GM23338 (cell line): Measurements from ENCODE around the gene CHST11. TPM values are rescaled to one million over a fixed set of nuclear protein-coding genes. Genes with fewer than 3 reads are reported as not detected.

ENCODE experiments used
- ATAC-seq: fragments of 200-7000 bp; cut with Tn5 transposase; 3 replicates; pipeline ENCODE4 v1.9.1; 2020
- DNase-seq: peaks from one replicate; pipeline ENCODE4 v3.0.0-alpha.2; 2015; ENCODE audit warnings: low spot score
- H2AFZ ChIP-seq: fragments of 200-600 bp; sonication (generic); 2 replicates; pipeline ENCODE4 v1.8.0; 2016; ENCODE audit warnings: antibody characterized with exemption, mild to moderate bottlenecking, moderate library complexity
- H3F3A ChIP-seq: fragments of 200-600 bp; sonication (generic); replicated peaks from 2 replicates; pipeline ENCODE4 v1.8.0; 2017; ENCODE audit warnings: antibody characterized with exemption, mixed run types, low read depth
- H3K27ac ChIP-seq: fragments of 200-600 bp; sonication (generic); 2 replicates; pipeline ENCODE4 v1.6.1; 2016; ENCODE audit warnings: low read depth
- H3K27me3 ChIP-seq: fragments of 200-600 bp; sonication (generic); 2 replicates; pipeline ENCODE4 v1.8.0; 2016; ENCODE audit warnings: mild to moderate bottlenecking, mixed run types, moderate library complexity; ENCODE audit not compliant: insufficient read depth
- H3K36me3 ChIP-seq: fragments of 200-600 bp; sonication (generic); 2 replicates; pipeline ENCODE4 v1.8.0; 2016; ENCODE audit warnings: mild to moderate bottlenecking; ENCODE audit not compliant: insufficient read depth
- H3K4me1 ChIP-seq: fragments of 200-600 bp; sonication (generic); 2 replicates; pipeline ENCODE4 v1.8.0; 2016; ENCODE audit warnings: mild to moderate bottlenecking, moderate library complexity; ENCODE audit not compliant: insufficient read depth
- H3K4me2 ChIP-seq: fragments of 200-600 bp; sonication (generic); 2 replicates; pipeline ENCODE4 v1.7.1; 2017; ENCODE audit warnings: mixed run types
- H3K4me3 ChIP-seq: fragments of 200-600 bp; sonication (generic); 2 replicates; pipeline ENCODE4 v1.6.1; 2016; ENCODE audit warnings: mixed run types
- H3K79me2 ChIP-seq: fragments of 200-600 bp; sonication (generic); replicated peaks from 2 replicates; pipeline ENCODE4 v1.8.0; 2017; ENCODE audit warnings: mild to moderate bottlenecking; ENCODE audit not compliant: insufficient read depth
- H3K9me2 ChIP-seq: fragments of 200-600 bp; sonication (generic); 2 replicates; pipeline ENCODE4 v1.8.0; 2017; ENCODE audit not compliant: insufficient read depth
- H4K20me1 ChIP-seq: fragments of 200-600 bp; sonication (generic); replicated peaks from 2 replicates; pipeline ENCODE4 v1.8.0; 2017; ENCODE audit warnings: mild to moderate bottlenecking; ENCODE audit not compliant: insufficient read depth
- H3K27ac Mint-ChIP-seq: 2 replicates; pipeline ENCODE4 v1.8.0; 2020; ENCODE audit warnings: inconsistent platforms, mild to moderate bottlenecking, moderate library complexity, mixed read lengths
- H3K27me3 Mint-ChIP-seq: 3 replicates; pipeline ENCODE4 v1.8.0; 2022; ENCODE audit warnings: low read depth, mild to moderate bottlenecking, moderate library complexity, mixed read lengths, inconsistent platforms; ENCODE audit not compliant: insufficient read depth, poor library complexity
- H3K36me3 Mint-ChIP-seq: 3 replicates; pipeline ENCODE4 v1.8.0; 2021; ENCODE audit warnings: low read depth, mild to moderate bottlenecking, inconsistent platforms, moderate library complexity, mixed read lengths
- H3K4me1 Mint-ChIP-seq: 3 replicates; pipeline ENCODE4 v1.8.0; 2020; ENCODE audit warnings: mild to moderate bottlenecking, inconsistent platforms, mixed read lengths
- H3K4me3 Mint-ChIP-seq: 3 replicates; pipeline ENCODE4 v1.8.0; 2021; ENCODE audit warnings: moderate library complexity, mild to moderate bottlenecking, inconsistent platforms, mixed read lengths
- H3K9me3 Mint-ChIP-seq: 3 replicates; pipeline ENCODE4 v1.8.0; 2020; ENCODE audit warnings: moderate library complexity, mild to moderate bottlenecking, inconsistent platforms, mixed read lengths
- CREB1 ChIP-seq: fragments of 250-450 bp; sonication (Bioruptor Pico); IDR thresholded peaks from 2 replicates; pipeline ENCODE4 v1.5.0; 2020; ENCODE audit warnings: low read depth, mild to moderate bottlenecking, moderate library complexity
- EZH2 ChIP-seq: fragments of 200-600 bp; sonication (generic); IDR thresholded peaks from one replicate; pipeline ENCODE4 v1.8.0; 2017; ENCODE audit warnings: antibody characterized with exemption, mild to moderate bottlenecking, low read depth; ENCODE audit not compliant: unreplicated experiment
- EZH2phosphoT487 ChIP-seq: fragments of 200-600 bp; sonication (generic); IDR thresholded peaks from one replicate; pipeline ENCODE4 v1.8.1; 2018; ENCODE audit warnings: antibody characterized with exemption; ENCODE audit not compliant: unreplicated experiment
- JUNB ChIP-seq: IDR thresholded peaks from one replicate; pipeline ENCODE4 v1.6.1; 2016; ENCODE audit warnings: antibody characterized with exemption; ENCODE audit not compliant: unreplicated experiment
- NANOG ChIP-seq: IDR thresholded peaks from 2 replicates; pipeline ENCODE4 v1.6.1; 2016; ENCODE audit warnings: antibody characterized with exemption, borderline replicate concordance
- POLR2AphosphoS5 ChIP-seq: IDR thresholded peaks from 2 replicates; pipeline ENCODE4 v1.6.1; 2016; ENCODE audit warnings: antibody characterized with exemption, low read depth
- STAT1 ChIP-seq: IDR thresholded peaks from one replicate; pipeline ENCODE4 v1.6.1; 2016; ENCODE audit warnings: antibody characterized with exemption; ENCODE audit not compliant: unreplicated experiment
- ZNF114 ChIP-seq: fragments of 250-450 bp; sonication (Bioruptor Pico); IDR thresholded peaks from 2 replicates; pipeline ENCODE4 v1.5.0; 2020; ENCODE audit warnings: mild to moderate bottlenecking, moderate library complexity
- ZNF331 ChIP-seq: fragments of 250-450 bp; sonication (Bioruptor Pico); IDR thresholded peaks from 2 replicates; pipeline ENCODE4 v1.5.0; 2020; ENCODE audit warnings: low read depth, mild to moderate bottlenecking, moderate library complexity
- polyA plus RNA-seq: library from polyadenylated mRNA; unstranded; fragments of >200 nt; fragmentation: Nextera tagmentation; extraction: Ambion mirVana; gene quantifications from 2 replicates; pipeline ENCODE4 v1.2.1, GENCODE V29; 2016
- total RNA-seq: library from RNA; depleted of rRNA; stranded (reverse); fragments of >200 nt; shearing (Covaris generic); gene quantifications from 2 replicates; pipeline ENCODE4 v1.2.3, GENCODE V29; 2014
- TF ChIP-seq, protein P1 (sequence below): fragments of 250-450 bp; sonication (Bioruptor Pico); IDR thresholded peaks from 2 replicates; pipeline ENCODE4 v1.5.0; 2020; ENCODE audit warnings: mild to moderate bottlenecking, moderate library complexity
- TF ChIP-seq, protein P2 (sequence below): IDR thresholded peaks from one replicate; pipeline ENCODE4 v1.6.1; 2018; ENCODE audit warnings: antibody characterized with exemption; ENCODE audit not compliant: unreplicated experiment
- TF ChIP-seq, protein P3 (sequence below), 2 experiments: fragments of 200-600 bp in 1 of 2; sonication (generic) in 1 of 2; conservative IDR thresholded peaks; 2 replicates each; pipeline versions ENCODE4 v1.5.1 to v1.6.1; 2016 to 2017; ENCODE audit warnings: antibody characterized with exemption in 2 of 2, low read depth in 2 of 2, mild to moderate bottlenecking in 2 of 2, moderate library complexity in 1 of 2
- TF ChIP-seq, protein P4 (sequence below): IDR thresholded peaks from 2 replicates; pipeline ENCODE4 v1.6.1; 2016; ENCODE audit warnings: antibody characterized with exemption

The CHST11 gene
- total and polyA plus RNA-seq, 2 experiments from 2014 or later = 7.7 to 25.7 TPM

DNA sequence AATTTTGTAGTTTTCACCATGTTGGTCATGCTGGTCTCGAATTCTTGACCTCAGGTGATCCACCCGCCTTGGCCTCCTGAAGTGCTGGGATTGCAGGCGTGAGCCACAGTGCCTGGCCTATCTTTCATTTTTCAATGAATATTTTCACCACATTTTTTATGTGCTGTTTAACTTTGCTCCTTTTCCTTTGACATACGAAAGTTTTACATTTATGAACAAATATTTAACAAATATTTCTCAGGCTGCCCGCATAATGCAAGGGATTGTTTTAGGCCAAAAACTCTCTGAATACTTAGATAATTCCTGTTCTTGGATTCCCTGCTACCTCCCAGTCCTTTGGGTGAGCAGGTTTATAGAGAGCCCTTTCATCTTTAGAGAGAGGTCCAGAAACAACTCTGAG is 8.7 kb upstream of the CHST11 start (continued):
- TF ChIP-seq EZH2phosphoT487 (no peak), POLR2AphosphoS5 (no peak), ZNF331 (no peak), JUNB (no peak), CREB1 (no peak), STAT1 (no peak), ZNF114 (no peak), EZH2 (no peak)

DNA sequence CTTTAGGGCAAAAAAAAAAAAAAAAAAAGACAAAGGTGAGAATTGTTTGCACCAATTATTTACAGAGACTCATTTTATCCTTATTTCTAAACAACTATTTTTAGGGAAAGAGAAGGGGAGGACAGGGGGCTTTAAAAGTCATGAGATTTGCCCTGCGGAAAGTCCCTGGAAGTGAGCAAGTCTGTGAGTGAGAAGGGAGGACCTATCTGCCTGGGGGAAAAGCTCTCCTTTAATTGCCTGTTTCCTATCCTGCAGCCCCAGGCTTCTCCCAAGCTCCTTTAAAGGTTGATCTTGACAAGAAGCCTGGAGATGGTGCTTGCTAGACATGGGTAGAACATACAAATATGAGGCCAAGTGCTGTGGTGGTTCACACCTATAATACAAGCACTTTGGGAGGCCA is 8.3 kb upstream of the CHST11 start:
- Histone ChIP-seq H3F3A (no peaks in the 10 kb centered on the region), H3K27ac (no peak overlapping the region), H3K27me3 (no peaks in the 10 kb centered on the region), H3K4me2 (no peak overlapping the region), H3K9me2 (no peaks in the 10 kb centered on the region), H3K4me3 (no peak overlapping the region), H3K79me2 (no peaks in the 10 kb centered on the region), H4K20me1 (no peaks in the 10 kb centered on the region), H3K4me1 (peaks cover 5% of the 10 kb centered on the region; the same call in 1 of the 2 replicates), H2AFZ (no peak overlapping the region), H3K36me3 (no peaks in the 10 kb centered on the region)
- H3K36me3 Mint-ChIP-seq = no peaks in the 10 kb centered on the region
- ATAC-seq = no peak
- no peak for DNase-seq
- TF ChIP-seq, protein P1, sequence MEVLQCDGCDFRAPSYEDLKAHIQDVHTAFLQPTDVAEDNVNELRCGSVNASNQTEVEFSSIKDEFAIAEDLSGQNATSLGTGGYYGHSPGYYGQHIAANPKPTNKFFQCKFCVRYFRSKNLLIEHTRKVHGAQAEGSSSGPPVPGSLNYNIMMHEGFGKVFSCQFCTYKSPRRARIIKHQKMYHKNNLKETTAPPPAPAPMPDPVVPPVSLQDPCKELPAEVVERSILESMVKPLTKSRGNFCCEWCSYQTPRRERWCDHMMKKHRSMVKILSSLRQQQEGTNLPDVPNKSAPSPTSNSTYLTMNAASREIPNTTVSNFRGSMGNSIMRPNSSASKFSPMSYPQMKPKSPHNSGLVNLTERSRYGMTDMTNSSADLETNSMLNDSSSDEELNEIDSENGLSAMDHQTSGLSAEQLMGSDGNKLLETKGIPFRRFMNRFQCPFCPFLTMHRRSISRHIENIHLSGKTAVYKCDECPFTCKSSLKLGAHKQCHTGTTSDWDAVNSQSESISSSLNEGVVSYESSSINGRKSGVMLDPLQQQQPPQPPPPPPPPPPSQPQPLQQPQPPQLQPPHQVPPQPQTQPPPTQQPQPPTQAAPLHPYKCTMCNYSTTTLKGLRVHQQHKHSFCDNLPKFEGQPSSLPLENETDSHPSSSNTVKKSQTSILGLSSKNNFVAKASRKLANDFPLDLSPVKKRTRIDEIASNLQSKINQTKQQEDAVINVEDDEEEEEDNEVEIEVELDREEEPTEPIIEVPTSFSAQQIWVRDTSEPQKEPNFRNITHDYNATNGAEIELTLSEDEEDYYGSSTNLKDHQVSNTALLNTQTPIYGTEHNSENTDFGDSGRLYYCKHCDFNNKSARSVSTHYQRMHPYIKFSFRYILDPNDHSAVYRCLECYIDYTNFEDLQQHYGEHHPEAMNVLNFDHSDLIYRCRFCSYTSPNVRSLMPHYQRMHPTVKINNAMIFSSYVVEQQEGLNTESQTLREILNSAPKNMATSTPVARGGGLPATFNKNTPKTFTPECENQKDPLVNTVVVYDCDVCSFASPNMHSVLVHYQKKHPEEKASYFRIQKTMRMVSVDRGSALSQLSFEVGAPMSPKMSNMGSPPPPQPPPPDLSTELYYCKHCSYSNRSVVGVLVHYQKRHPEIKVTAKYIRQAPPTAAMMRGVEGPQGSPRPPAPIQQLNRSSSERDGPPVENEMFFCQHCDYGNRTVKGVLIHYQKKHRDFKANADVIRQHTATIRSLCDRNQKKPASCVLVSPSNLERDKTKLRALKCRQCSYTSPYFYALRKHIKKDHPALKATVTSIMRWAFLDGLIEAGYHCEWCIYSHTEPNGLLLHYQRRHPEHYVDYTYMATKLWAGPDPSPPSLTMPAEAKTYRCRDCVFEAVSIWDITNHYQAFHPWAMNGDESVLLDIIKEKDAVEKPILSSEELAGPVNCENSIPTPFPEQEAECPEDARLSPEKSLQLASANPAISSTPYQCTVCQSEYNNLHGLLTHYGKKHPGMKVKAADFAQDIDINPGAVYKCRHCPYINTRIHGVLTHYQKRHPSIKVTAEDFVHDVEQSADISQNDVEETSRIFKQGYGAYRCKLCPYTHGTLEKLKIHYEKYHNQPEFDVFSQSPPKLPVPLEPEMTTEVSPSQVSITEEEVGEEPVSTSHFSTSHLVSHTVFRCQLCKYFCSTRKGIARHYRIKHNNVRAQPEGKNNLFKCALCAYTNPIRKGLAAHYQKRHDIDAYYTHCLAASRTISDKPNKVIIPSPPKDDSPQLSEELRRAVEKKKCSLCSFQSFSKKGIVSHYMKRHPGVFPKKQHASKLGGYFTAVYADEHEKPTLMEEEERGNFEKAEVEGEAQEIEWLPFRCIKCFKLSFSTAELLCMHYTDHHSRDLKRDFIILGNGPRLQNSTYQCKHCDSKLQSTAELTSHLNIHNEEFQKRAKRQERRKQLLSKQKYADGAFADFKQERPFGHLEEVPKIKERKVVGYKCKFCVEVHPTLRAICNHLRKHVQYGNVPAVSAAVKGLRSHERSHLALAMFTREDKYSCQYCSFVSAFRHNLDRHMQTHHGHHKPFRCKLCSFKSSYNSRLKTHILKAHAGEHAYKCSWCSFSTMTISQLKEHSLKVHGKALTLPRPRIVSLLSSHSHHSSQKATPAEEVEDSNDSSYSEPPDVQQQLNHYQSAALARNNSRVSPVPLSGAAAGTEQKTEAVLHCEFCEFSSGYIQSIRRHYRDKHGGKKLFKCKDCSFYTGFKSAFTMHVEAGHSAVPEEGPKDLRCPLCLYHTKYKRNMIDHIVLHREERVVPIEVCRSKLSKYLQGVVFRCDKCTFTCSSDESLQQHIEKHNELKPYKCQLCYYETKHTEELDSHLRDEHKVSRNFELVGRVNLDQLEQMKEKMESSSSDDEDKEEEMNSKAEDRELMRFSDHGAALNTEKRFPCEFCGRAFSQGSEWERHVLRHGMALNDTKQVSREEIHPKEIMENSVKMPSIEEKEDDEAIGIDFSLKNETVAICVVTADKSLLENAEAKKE (CRISPR knock-in tag) = no peak
- no peak for TF ChIP-seq NANOG
- no peak for TF ChIP-seq ZNF114
- no peak for TF ChIP-seq STAT1
- TF ChIP-seq EZH2 = no peak
- no peak for TF ChIP-seq EZH2phosphoT487
- TF ChIP-seq, protein P2, sequence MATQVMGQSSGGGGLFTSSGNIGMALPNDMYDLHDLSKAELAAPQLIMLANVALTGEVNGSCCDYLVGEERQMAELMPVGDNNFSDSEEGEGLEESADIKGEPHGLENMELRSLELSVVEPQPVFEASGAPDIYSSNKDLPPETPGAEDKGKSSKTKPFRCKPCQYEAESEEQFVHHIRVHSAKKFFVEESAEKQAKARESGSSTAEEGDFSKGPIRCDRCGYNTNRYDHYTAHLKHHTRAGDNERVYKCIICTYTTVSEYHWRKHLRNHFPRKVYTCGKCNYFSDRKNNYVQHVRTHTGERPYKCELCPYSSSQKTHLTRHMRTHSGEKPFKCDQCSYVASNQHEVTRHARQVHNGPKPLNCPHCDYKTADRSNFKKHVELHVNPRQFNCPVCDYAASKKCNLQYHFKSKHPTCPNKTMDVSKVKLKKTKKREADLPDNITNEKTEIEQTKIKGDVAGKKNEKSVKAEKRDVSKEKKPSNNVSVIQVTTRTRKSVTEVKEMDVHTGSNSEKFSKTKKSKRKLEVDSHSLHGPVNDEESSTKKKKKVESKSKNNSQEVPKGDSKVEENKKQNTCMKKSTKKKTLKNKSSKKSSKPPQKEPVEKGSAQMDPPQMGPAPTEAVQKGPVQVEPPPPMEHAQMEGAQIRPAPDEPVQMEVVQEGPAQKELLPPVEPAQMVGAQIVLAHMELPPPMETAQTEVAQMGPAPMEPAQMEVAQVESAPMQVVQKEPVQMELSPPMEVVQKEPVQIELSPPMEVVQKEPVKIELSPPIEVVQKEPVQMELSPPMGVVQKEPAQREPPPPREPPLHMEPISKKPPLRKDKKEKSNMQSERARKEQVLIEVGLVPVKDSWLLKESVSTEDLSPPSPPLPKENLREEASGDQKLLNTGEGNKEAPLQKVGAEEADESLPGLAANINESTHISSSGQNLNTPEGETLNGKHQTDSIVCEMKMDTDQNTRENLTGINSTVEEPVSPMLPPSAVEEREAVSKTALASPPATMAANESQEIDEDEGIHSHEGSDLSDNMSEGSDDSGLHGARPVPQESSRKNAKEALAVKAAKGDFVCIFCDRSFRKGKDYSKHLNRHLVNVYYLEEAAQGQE = no peak
- TF ChIP-seq CREB1 = no peak
- no peak for TF ChIP-seq ZNF331
- TF ChIP-seq POLR2AphosphoS5 = no peak
- TF ChIP-seq, protein P3, sequence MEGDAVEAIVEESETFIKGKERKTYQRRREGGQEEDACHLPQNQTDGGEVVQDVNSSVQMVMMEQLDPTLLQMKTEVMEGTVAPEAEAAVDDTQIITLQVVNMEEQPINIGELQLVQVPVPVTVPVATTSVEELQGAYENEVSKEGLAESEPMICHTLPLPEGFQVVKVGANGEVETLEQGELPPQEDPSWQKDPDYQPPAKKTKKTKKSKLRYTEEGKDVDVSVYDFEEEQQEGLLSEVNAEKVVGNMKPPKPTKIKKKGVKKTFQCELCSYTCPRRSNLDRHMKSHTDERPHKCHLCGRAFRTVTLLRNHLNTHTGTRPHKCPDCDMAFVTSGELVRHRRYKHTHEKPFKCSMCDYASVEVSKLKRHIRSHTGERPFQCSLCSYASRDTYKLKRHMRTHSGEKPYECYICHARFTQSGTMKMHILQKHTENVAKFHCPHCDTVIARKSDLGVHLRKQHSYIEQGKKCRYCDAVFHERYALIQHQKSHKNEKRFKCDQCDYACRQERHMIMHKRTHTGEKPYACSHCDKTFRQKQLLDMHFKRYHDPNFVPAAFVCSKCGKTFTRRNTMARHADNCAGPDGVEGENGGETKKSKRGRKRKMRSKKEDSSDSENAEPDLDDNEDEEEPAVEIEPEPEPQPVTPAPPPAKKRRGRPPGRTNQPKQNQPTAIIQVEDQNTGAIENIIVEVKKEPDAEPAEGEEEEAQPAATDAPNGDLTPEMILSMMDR (conservative IDR thresholded peaks at IDR 0.05; ENCODE audit: low read depth in 2 of 2) = no peak
- TF ChIP-seq, protein P4, sequence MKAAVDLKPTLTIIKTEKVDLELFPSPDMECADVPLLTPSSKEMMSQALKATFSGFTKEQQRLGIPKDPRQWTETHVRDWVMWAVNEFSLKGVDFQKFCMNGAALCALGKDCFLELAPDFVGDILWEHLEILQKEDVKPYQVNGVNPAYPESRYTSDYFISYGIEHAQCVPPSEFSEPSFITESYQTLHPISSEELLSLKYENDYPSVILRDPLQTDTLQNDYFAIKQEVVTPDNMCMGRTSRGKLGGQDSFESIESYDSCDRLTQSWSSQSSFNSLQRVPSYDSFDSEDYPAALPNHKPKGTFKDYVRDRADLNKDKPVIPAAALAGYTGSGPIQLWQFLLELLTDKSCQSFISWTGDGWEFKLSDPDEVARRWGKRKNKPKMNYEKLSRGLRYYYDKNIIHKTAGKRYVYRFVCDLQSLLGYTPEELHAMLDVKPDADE = no peak
- TF ChIP-seq JUNB = no peak
- no peak overlapping the region for H3K4me3 Mint-ChIP-seq
- H3K27me3 Mint-ChIP-seq = peaks cover 6% of the 10 kb centered on the region
- H3K9me3 Mint-ChIP-seq = no peaks in the 10 kb centered on the region; the same call in 2 of the 3 replicates
- H3K27ac Mint-ChIP-seq = no peak overlapping the region
- H3K4me1 Mint-ChIP-seq = peaks cover 14% of the 10 kb centered on the region
